Colonic mucosa (tissue), 4 donors: Measurements from ENCODE around the gene GNAI3. TPM values are rescaled to one million over a fixed set of nuclear protein-coding genes. Genes with fewer than 3 reads are reported as not detected.

ENCODE experiments used
- DNase-seq: peaks from one replicate; pipeline ENCODE4 v3.0.0-alpha.2; 2020
- H3K27ac ChIP-seq: fragments of 200-600 bp; one replicate; pipeline ENCODE4 v1.8.0; 2021
- H3K27me3 ChIP-seq: fragments of 200-600 bp; one replicate; pipeline ENCODE4 v1.8.0; 2021
- H3K36me3 ChIP-seq: fragments of 200-600 bp; one replicate; pipeline ENCODE4 v1.8.0; 2021
- H3K4me1 ChIP-seq: fragments of 200-600 bp; one replicate; pipeline ENCODE4 v1.8.0; 2021; ENCODE audit warnings: mild to moderate bottlenecking
- H3K4me3 ChIP-seq: fragments of 200-600 bp; one replicate; pipeline ENCODE4 v1.8.0; 2021
- H3K9ac ChIP-seq, 2 donors: one replicate each; pipeline ENCODE4 v1.7.0; 2013; ENCODE audit warnings: control low read depth in 2 of 2, low read depth in 2 of 2, low read length in 2 of 2
- H3K9me3 ChIP-seq: fragments of 200-600 bp; one replicate; pipeline ENCODE4 v1.8.0; 2021
- intact Hi-C: fragments of 100-400 bp; cut with DNase I; formaldehyde crosslinking; loops from one replicate; pipeline ENCODE4 v1.14.1; 2022
- total RNA-seq, 2 donors: library from RNA; stranded (reverse); fragmentation: NEBNext Ultra II Directional in 1 of 2; extraction: Animal tissue kit (Norgen Biotek cat#: 25700) in 1 of 2; gene quantifications; one replicate each; pipeline ENCODE4 v1.2.1, GENCODE V29; 2021
- TF ChIP-seq, protein P1 (sequence below): fragments of 200-600 bp; IDR thresholded peaks from one replicate; pipeline ENCODE4 v1.8.0; 2022; ENCODE audit warnings: antibody characterized with exemption, mild to moderate bottlenecking
- donor health status: healthy.
- donor health status: DM: no; HTN: no; CAD: no.
- donor health status: DM: no; HTN: no; CAD: no.

Gene GNAI3
- total RNA-seq, 2 donors from 2014 or later = 7.7 to 8.9 TPM

DNA sequence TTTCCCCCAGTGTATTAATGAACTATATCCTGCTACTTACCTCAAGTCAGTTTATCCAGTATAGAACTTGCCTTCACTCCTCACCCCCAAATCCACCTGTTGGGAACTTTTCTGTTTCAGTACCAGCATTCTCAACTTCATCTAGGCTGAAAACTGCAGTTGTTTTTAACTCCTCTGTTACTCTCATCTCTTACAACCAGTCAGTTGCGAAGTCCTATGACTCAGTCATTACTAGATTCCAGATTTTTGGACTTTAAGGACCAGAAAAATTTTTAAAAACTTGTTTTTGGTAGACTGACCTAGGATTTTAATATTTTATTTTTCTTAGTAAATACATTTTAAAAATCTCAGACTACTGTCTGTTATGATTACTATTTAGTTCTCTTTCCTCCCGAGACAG lies 8.1 kb downstream of the GNAI3 start:
- no peaks in the 10 kb centered on the region for H3K4me1 ChIP-seq
- no peaks in the 10 kb centered on the region for H3K9me3 ChIP-seq

DNA sequence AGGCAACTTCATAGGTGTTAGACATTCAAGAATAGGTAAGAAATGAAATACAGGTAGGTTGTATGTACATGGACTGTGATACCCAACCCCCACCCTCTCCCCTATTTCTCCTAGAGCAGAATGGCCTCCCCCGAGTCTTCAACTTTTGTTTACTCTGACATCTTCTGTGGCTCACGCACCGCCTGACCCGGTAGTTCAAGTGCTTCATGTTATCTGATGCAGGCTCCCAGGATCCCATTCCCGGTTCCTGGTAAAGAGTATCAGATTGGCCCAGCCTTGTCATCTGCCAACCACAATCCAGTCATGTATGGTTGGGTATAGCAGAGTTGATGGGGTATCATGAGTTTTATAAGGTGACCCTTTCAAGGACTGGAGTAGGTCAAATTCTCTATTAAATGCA lies 9.1 kb downstream of the GNAI3 start:
- Histone ChIP-seq H3K36me3 (no peaks in the 10 kb centered on the region), H3K27me3 (no peaks in the 10 kb centered on the region), H3K4me3 (no peak overlapping the region), H3K9ac (no peak overlapping the region), H3K9me3 (no peaks in the 10 kb centered on the region), H3K27ac (no peak overlapping the region), H3K4me1 (no peaks in the 10 kb centered on the region)
- intact Hi-C loops = no loop called here
- TF ChIP-seq, protein P1, sequence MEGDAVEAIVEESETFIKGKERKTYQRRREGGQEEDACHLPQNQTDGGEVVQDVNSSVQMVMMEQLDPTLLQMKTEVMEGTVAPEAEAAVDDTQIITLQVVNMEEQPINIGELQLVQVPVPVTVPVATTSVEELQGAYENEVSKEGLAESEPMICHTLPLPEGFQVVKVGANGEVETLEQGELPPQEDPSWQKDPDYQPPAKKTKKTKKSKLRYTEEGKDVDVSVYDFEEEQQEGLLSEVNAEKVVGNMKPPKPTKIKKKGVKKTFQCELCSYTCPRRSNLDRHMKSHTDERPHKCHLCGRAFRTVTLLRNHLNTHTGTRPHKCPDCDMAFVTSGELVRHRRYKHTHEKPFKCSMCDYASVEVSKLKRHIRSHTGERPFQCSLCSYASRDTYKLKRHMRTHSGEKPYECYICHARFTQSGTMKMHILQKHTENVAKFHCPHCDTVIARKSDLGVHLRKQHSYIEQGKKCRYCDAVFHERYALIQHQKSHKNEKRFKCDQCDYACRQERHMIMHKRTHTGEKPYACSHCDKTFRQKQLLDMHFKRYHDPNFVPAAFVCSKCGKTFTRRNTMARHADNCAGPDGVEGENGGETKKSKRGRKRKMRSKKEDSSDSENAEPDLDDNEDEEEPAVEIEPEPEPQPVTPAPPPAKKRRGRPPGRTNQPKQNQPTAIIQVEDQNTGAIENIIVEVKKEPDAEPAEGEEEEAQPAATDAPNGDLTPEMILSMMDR = no peak
- DNase-seq = no peak

More for the DNA sequence above, 8.1 kb downstream of the GNAI3 start:
- Histone ChIP-seq H3K36me3 (no peaks in the 10 kb centered on the region), H3K9ac (no peak overlapping the region), H3K27me3 (no peaks in the 10 kb centered on the region), H3K4me3 (no peak overlapping the region), H3K27ac (no peak overlapping the region)
- DNase-seq = no peak
- intact Hi-C loops = no loop called here
- TF ChIP-seq, protein P1 = no peak

DNA sequence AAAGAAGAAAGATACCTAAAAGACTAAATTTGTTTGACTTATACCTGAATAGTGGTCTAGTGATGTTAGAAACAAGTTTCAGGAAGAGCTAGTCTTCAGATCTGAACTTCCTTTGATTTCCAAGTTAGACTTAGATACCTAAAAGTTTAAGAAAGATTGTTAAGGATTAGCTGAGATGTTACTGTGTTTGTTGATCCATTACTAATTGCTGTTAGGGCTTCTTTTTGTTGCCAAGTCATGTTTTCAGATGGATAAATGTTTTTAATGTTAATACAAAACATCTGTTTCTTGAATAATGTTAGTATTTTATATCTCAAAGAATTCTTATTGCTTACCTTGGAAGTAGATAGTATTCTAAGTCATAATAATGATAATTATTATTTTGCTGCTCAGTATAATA lies 11.6 kb downstream of the GNAI3 start:
- H3K4me1 ChIP-seq = no peaks in the 10 kb centered on the region
- H3K27ac ChIP-seq = no peak overlapping the region

DNA sequence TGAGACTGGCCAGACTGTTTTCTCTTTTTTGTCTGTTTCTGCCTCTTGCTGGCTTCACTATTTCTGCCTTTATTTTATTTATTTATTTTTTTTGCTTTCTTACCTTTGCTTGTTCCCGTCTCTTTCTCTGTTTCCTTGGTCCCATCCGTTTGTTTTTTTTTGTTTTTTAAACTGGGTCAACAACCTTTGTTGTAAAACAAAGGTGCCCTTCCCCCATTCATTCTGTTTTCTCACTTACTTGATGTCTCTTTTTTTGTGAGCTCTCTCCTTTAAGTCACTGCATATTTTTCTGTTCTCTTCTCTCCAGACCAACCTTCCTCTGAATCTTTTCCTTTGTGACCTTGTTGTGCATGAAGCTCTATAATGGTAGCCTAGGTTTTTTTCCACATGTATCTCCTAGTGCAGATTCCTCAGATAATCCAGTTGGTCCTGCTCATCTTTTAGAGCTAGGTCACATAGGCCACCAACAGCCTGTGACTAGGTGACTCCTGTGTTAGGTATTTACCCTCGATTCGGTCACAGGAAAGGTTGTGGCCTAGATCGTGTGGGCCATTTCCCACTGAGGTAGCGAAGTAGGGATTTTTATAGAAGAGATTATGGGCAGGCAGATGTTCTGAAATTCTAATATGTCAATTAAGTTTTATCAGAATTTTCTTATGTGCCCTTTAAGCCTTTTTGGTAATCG lies 15.9 kb downstream of the GNAI3 start:
- H3K36me3 ChIP-seq = no peaks in the 10 kb centered on the region
- peaks cover 16% of the 10 kb centered on the region for H3K4me1 ChIP-seq
- intact Hi-C loops = no loop called here
- H3K9me3 ChIP-seq = no peaks in the 10 kb centered on the region
- H3K27ac ChIP-seq = no peak overlapping the region
- no peak overlapping the region for H3K9ac ChIP-seq
- no peak for DNase-seq
- no peak overlapping the region for H3K4me3 ChIP-seq
- TF ChIP-seq, protein P1 = no peak
- no peaks in the 10 kb centered on the region for H3K27me3 ChIP-seq

More for the DNA sequence above, 11.6 kb downstream of the GNAI3 start:
- Histone ChIP-seq H3K9ac (no peak overlapping the region), H3K27me3 (no peaks in the 10 kb centered on the region), H3K36me3 (no peaks in the 10 kb centered on the region), H3K4me3 (no peak overlapping the region), H3K9me3 (no peaks in the 10 kb centered on the region)
- DNase-seq = no peak
- TF ChIP-seq, protein P1 = no peak
- intact Hi-C loops = no loop called here

DNA sequence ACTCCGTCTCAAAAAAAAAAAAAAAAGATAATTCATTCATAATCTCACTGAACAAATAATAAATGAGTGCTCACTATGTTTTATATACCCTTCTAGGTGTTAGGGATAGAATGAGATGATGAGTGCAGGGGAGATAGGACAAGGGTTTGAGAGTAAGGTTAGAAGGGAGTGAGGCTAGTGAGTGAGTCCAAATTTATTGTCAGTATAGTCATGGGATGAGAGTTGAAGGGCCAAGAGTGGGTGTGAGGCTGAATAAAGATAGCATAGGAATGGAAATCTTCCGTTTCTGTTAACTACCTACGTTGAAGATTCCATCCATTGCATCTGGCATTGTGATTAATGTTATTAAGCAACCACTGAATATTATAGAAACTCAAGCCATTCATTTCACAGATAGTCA lies 16.8 kb downstream of the GNAI3 start:
- H3K9me3 ChIP-seq = no peaks in the 10 kb centered on the region
- no peaks in the 10 kb centered on the region for H3K36me3 ChIP-seq
- intact Hi-C loops = no loop called here
- no peaks in the 10 kb centered on the region for H3K27me3 ChIP-seq
- no peak overlapping the region for H3K27ac ChIP-seq
- no peak for DNase-seq
- H3K9ac ChIP-seq = no peak overlapping the region
- no peak overlapping the region for H3K4me3 ChIP-seq
- TF ChIP-seq, protein P1 = no peak
- H3K4me1 ChIP-seq = peaks cover 16% of the 10 kb centered on the region
